ENCODE data around the gene CSNK1E. TPM values are rescaled to one million over a fixed set of nuclear protein-coding genes. Genes with fewer than 3 reads are reported as not detected.

The CSNK1E gene
- total RNA-seq, 4 donors from 2014 or later, result 142 to 258 (median 163) TPM

GRCh38 chr22:38335077-38335476 lies 17.8 kb upstream of the CSNK1E start:
- intact Hi-C loops (cut with DNase I; ENCODE audit: low total_unique reads), result loop anchor here (10.0 kb wide), 1 partner anchor 1730 kb away; no protein-coding TSS in a partner anchor
- 75 to 77% methylated on average over 3 of the region's 3 CpGs for WGBS, 2 donors
- no peak for TF ChIP-seq CTCF (IDR thresholded peaks at IDR 0.05)
- DNase-seq (ENCODE audit: low spot score in 2 of 2), result no peak
- H3K4me3 ChIP-seq (ENCODE audit: low read depth, poor library complexity, severe bottlenecking), result no peak overlapping the region

- DNase-seq (ENCODE audit: low spot score in 2 of 2), result no peak
- intact Hi-C loops (cut with DNase I; ENCODE audit: low total_unique reads), result no loop called here
- TF ChIP-seq POLR2A (IDR thresholded peaks at IDR 0.05) (no peak), CTCF (IDR thresholded peaks at IDR 0.05) (no peak)
- WGBS, 2 donors, result 62 to 83% methylated on average over 16 of the region's 16 CpGs
- H3K4me3 ChIP-seq (ENCODE audit: low read depth, poor library complexity, severe bottlenecking), result no peak overlapping the region
Measured at GRCh38 chr22:38327805-38328204, 10.6 kb upstream of the CSNK1E start.

GRCh38 chr22:38327396-38327795 lies 10.2 kb upstream of the CSNK1E start:
- H3K4me3 ChIP-seq (ENCODE audit: low read depth, poor library complexity, severe bottlenecking), result no peak overlapping the region
- 87% methylated on average over 7 of the region's 7 CpGs for WGBS, 2 donors
- no peak for DNase-seq (ENCODE audit: low spot score in 2 of 2)
- intact Hi-C loops (cut with DNase I; ENCODE audit: low total_unique reads), result no loop called here
- TF ChIP-seq CTCF (IDR thresholded peaks at IDR 0.05), result no peak
- TF ChIP-seq POLR2A (IDR thresholded peaks at IDR 0.05), result no peak

- intact Hi-C loops (cut with DNase I; ENCODE audit: low total_unique reads), result no loop called here
- 79 to 91% methylated on average over 6 of the region's 6 CpGs for whole genome bisulfite sequencing, 2 donors
- H3K4me3 ChIP-seq (ENCODE audit: low read depth, poor library complexity, severe bottlenecking), result no peak overlapping the region
- no peak for DNase-seq (ENCODE audit: low spot score in 2 of 2)
- TF ChIP-seq POLR2A (IDR thresholded peaks at IDR 0.05) (no peak), CTCF (IDR thresholded peaks at IDR 0.05) (no peak)
Measured at GRCh38 chr22:38325587-38325986, 8.4 kb upstream of the CSNK1E start.

GRCh38 chr22:38320605-38321402 lies 3.6 kb upstream of the CSNK1E start:
- intact Hi-C loops (cut with DNase I; ENCODE audit: low total_unique reads), result no loop called here
- 87 to 88% methylated on average over 11 of the region's 11 CpGs for WGBS, 2 donors

More at GRCh38 chr22:38320605-38321402, 3.6 kb upstream of the CSNK1E start:
- TF ChIP-seq CTCF (IDR thresholded peaks at IDR 0.05) (no peak), POLR2A (IDR thresholded peaks at IDR 0.05) (no peak)
- no peak overlapping the region for H3K4me3 ChIP-seq (ENCODE audit: low read depth, poor library complexity, severe bottlenecking)
- DNase-seq (ENCODE audit: low spot score in 2 of 2), result no peak
